ENCODE results near the gene MORC2.

- no peak for TF ChIP-seq EZH2phosphoT487 (IDR thresholded peaks at IDR 0.05; ENCODE audit: borderline replicate concordance)
- TF ChIP-seq CTCF (IDR thresholded peaks at IDR 0.05 in 2 of 3, conservative IDR thresholded peaks at IDR 0.05 in 1 of 3; ENCODE audit: borderline replicate concordance in 1 of 3, insufficient read depth in 1 of 3, low read depth in 2 of 3, low read length in 2 of 3): no peak
- TF ChIP-seq EZH2 (IDR thresholded peaks at IDR 0.05): no peak
- no peak for TF ChIP-seq SIN3A (IDR thresholded peaks at IDR 0.05; ENCODE audit: low read depth)
- no peak for TF ChIP-seq POLR2A (IDR thresholded peaks at IDR 0.05; ENCODE audit: borderline replicate concordance, extremely low read depth, insufficient read depth, insufficient read length)
- TF ChIP-seq FOSL1 (IDR thresholded peaks at IDR 0.05; ENCODE audit: low read depth): no peak
- TF ChIP-seq RAD21 (IDR thresholded peaks at IDR 0.05; ENCODE audit: low read depth): no peak
- TF ChIP-seq YY1 (IDR thresholded peaks at IDR 0.05; ENCODE audit: extremely low read depth, insufficient replicate concordance, low read depth, low read length): no peak
- no peak for TF ChIP-seq EGR1 (IDR thresholded peaks at IDR 0.05; ENCODE audit: low read depth)
- TF ChIP-seq ATF3 (IDR thresholded peaks at IDR 0.05): no peak
- no peak for TF ChIP-seq TCF7L2 (IDR thresholded peaks at IDR 0.05; ENCODE audit: borderline replicate concordance, extremely low read depth, insufficient read depth, insufficient read length)
- TF ChIP-seq JUND (IDR thresholded peaks at IDR 0.05): no peak
Measured at GRCh38 chr22:30894371-30894740, 74.2 kb downstream of the MORC2 start.
